WTC11 (cell line): ENCODE measurements around the gene TAF1D. TPM values are rescaled to one million over a fixed set of nuclear protein-coding genes. Genes with fewer than 3 reads are reported as not detected.

ENCODE experiments used
- ATAC-seq: fragments of 200-7000 bp; cut with Tn5 transposase; 2 replicates; pipeline ENCODE4 v1.10.0; 2021; ENCODE audit warnings: mild to moderate bottlenecking, moderate library complexity
- CTCF ChIA-PET: fragments of 300-600 bp; sonication (Branson Sonifier 250); formaldehyde crosslinking; loops from one replicate; lab custom pipeline; 2021; ENCODE audit warnings: antibody characterized with exemption; lab: Charles Lee
- POLR2A ChIA-PET: fragments of 350-600 bp; sonication (Branson Sonifier 250); formaldehyde crosslinking; loops from one replicate; lab custom pipeline; 2021; ENCODE audit warnings: antibody characterized with exemption; lab: Charles Lee
- DNase-seq: peaks from one replicate; pipeline ENCODE4 v3.0.0; 2021; ENCODE audit warnings: low spot score
- H3K27ac Mint-ChIP-seq: 2 replicates; pipeline ENCODE4 v1.8.0; 2021; ENCODE audit warnings: mixed read lengths
- H3K27me3 Mint-ChIP-seq: 2 replicates; pipeline ENCODE4 v1.8.0; 2021; ENCODE audit warnings: low read depth, mild to moderate bottlenecking, moderate library complexity, mixed read lengths
- H3K36me3 Mint-ChIP-seq: 2 replicates; pipeline ENCODE4 v1.8.0; 2021; ENCODE audit warnings: mixed read lengths
- H3K4me1 Mint-ChIP-seq: 2 replicates; pipeline ENCODE4 v1.8.0; 2022; ENCODE audit warnings: mixed read lengths
- H3K4me3 Mint-ChIP-seq: 2 replicates; pipeline ENCODE4 v1.8.0; 2021; ENCODE audit warnings: mild to moderate bottlenecking, moderate library complexity, mixed read lengths
- H3K9me3 Mint-ChIP-seq: 2 replicates; pipeline ENCODE4 v1.8.0; 2021; ENCODE audit warnings: mixed read lengths
- AFF4 ChIP-seq: sonication (generic); formaldehyde crosslinking; IDR thresholded peaks from 2 replicates; pipeline ENCODE4 v1.8.1; 2023; ENCODE audit warnings: mild to moderate bottlenecking, missing genetic modification reagents, borderline replicate concordance
- CREB1 ChIP-seq: sonication (generic); formaldehyde crosslinking; IDR thresholded peaks from 2 replicates; pipeline ENCODE4 v1.8.0; 2023; ENCODE audit warnings: mild to moderate bottlenecking, missing genetic modification reagents
- E2F1 ChIP-seq: sonication (generic); formaldehyde crosslinking; IDR thresholded peaks from 2 replicates; pipeline ENCODE4 v1.8.0; 2022; ENCODE audit warnings: mild to moderate bottlenecking, missing genetic modification reagents
- E2F4 ChIP-seq: sonication (generic); formaldehyde crosslinking; IDR thresholded peaks from 2 replicates; pipeline ENCODE4 v1.8.1; 2022; ENCODE audit warnings: low read depth, mild to moderate bottlenecking, moderate library complexity, missing genetic modification reagents, borderline replicate concordance
- ELF4 ChIP-seq: sonication (generic); formaldehyde crosslinking; IDR thresholded peaks from 2 replicates; pipeline ENCODE4 v1.8.1; 2022; ENCODE audit warnings: low read depth, mild to moderate bottlenecking, moderate library complexity, missing genetic modification reagents
- EMX1 ChIP-seq: fragments of 250-450 bp; sonication (Bioruptor Pico); IDR thresholded peaks from 2 replicates; pipeline ENCODE4 v1.8.0; 2021; ENCODE audit warnings: mild to moderate bottlenecking
- FOXP4 ChIP-seq: sonication (generic); formaldehyde crosslinking; IDR thresholded peaks from 2 replicates; pipeline ENCODE4 v1.8.0; 2022; ENCODE audit warnings: mild to moderate bottlenecking, missing genetic modification reagents
- GTF2I ChIP-seq: fragments of 250-450 bp; sonication (Bioruptor Pico); conservative IDR thresholded peaks from 2 replicates; pipeline ENCODE4 v1.4.0; 2021; ENCODE audit warnings: mild to moderate bottlenecking
- PREB ChIP-seq: sonication (generic); formaldehyde crosslinking; IDR thresholded peaks from 2 replicates; pipeline ENCODE4 v1.8.1; 2022; ENCODE audit warnings: mild to moderate bottlenecking, missing genetic modification reagents, moderate library complexity, borderline replicate concordance
- SP1 ChIP-seq: sonication (generic); formaldehyde crosslinking; conservative IDR thresholded peaks from 2 replicates; pipeline ENCODE4 v1.8.1; 2022; ENCODE audit warnings: missing genetic modification reagents
- ZBTB21 ChIP-seq: sonication (generic); formaldehyde crosslinking; IDR thresholded peaks from 2 replicates; pipeline ENCODE4 v1.8.1; 2023; ENCODE audit warnings: mild to moderate bottlenecking, missing genetic modification reagents, borderline replicate concordance
- ZNF121 ChIP-seq: sonication (generic); formaldehyde crosslinking; IDR thresholded peaks from 2 replicates; pipeline ENCODE4 v1.8.0; 2023; ENCODE audit warnings: missing genetic modification reagents
- ZNF219 ChIP-seq: sonication (generic); formaldehyde crosslinking; IDR thresholded peaks from 2 replicates; pipeline ENCODE4 v1.8.0; 2023; ENCODE audit warnings: missing genetic modification reagents, mild to moderate bottlenecking, borderline replicate concordance
- ZNF281 ChIP-seq: sonication (generic); formaldehyde crosslinking; IDR thresholded peaks from 2 replicates; pipeline ENCODE4 v1.8.0; 2023; ENCODE audit warnings: mild to moderate bottlenecking, missing genetic modification reagents
- ZNF317 ChIP-seq: sonication (generic); formaldehyde crosslinking; IDR thresholded peaks from 2 replicates; pipeline ENCODE4 v1.8.1; 2023; ENCODE audit warnings: low read depth, mild to moderate bottlenecking, moderate library complexity, missing genetic modification reagents, borderline replicate concordance
- ZNF416 ChIP-seq: fragments of 250-450 bp; sonication (Bioruptor Pico); IDR thresholded peaks from 2 replicates; pipeline ENCODE4 v1.9.0; 2021; ENCODE audit warnings: mild to moderate bottlenecking, inconsistent platforms
- ZNF423 ChIP-seq: fragments of 250-450 bp; sonication (Bioruptor Pico); IDR thresholded peaks from 2 replicates; pipeline ENCODE4 v2.1.2; 2022; ENCODE audit warnings: mild to moderate bottlenecking, moderate library complexity
- ZNF512 ChIP-seq: sonication (generic); formaldehyde crosslinking; IDR thresholded peaks from 2 replicates; pipeline ENCODE4 v1.8.1; 2022; ENCODE audit warnings: missing genetic modification reagents, borderline replicate concordance
- ZSCAN18 ChIP-seq: fragments of 250-450 bp; sonication (Bioruptor Pico); IDR thresholded peaks from 2 replicates; pipeline ENCODE4 v2.1.2; 2022; ENCODE audit warnings: mild to moderate bottlenecking, moderate library complexity
- total RNA-seq: library from RNA; stranded (reverse); gene quantifications from 3 replicates; pipeline ENCODE4 v1.2.3, GENCODE V29; 2021

Gene TAF1D
- total RNA-seq, 1 experiment from 2014 or later = 223 TPM

- no peaks in the 10 kb centered on the region for H3K27me3 Mint-ChIP-seq
- H3K36me3 Mint-ChIP-seq = peaks cover 65% of the 10 kb centered on the region
- TF ChIP-seq ZNF281 (CRISPR knock-in tag) (no peak), ZNF423 (CRISPR knock-in tag) (no peak), ELF4 (CRISPR knock-in tag) (no peak), ZNF219 (no peak), PREB (CRISPR knock-in tag) (no peak), ZSCAN18 (CRISPR knock-in tag) (no peak), EMX1 (CRISPR knock-in tag) (no peak)
- TF ChIP-seq, all 79 proteins: peak for 0
- ChIA-PET CTCF (no interaction called here), POLR2A (no interaction called here)
- Mint-ChIP-seq H3K4me1 (no peaks in the 10 kb centered on the region), H3K4me3 (no peak overlapping the region), H3K9me3 (no peaks in the 10 kb centered on the region), H3K27ac (no peak overlapping the region)
- DNase-seq (no peak), ATAC-seq (no peak)
Observed at GRCh38 chr11:93686812-93687211, 54.5 kb downstream of the TAF1D start.

GRCh38 chr11:93686226-93686625, 55.1 kb downstream of the TAF1D start:
- peaks cover 62% of the 10 kb centered on the region for H3K36me3 Mint-ChIP-seq
- no peak for DNase-seq
- H3K4me3 Mint-ChIP-seq = no peak overlapping the region
- no peak for ATAC-seq
- ChIA-PET POLR2A (no interaction called here), CTCF (no interaction called here)
- H3K9me3 Mint-ChIP-seq = no peaks in the 10 kb centered on the region
- no peaks in the 10 kb centered on the region for H3K27me3 Mint-ChIP-seq
- no peak overlapping the region for H3K27ac Mint-ChIP-seq
- no peaks in the 10 kb centered on the region for H3K4me1 Mint-ChIP-seq
- TF ChIP-seq E2F4 (CRISPR knock-in tag) (no peak), GTF2I (CRISPR knock-in tag) (no peak), AFF4 (no peak), ZNF317 (CRISPR knock-in tag) (no peak), E2F1 (no peak), ZBTB21 (CRISPR knock-in tag) (no peak), ZNF416 (CRISPR knock-in tag) (no peak), ZNF121 (CRISPR knock-in tag) (no peak), ZNF512 (no peak), CREB1 (CRISPR knock-in tag) (no peak), SP1 (no peak), FOXP4 (CRISPR knock-in tag) (no peak)
